H1 (cell line): ENCODE results near the gene MAP4K1. TPM values are rescaled to one million over a fixed set of nuclear protein-coding genes. Genes with fewer than 3 reads are reported as not detected.

Experiments
- CTCF ChIA-PET: fragments of 300-600 bp; sonication (Branson Sonifier 250); formaldehyde crosslinking; loops from one replicate; lab custom pipeline; 2021; ENCODE audit not compliant: partially characterized antibody; lab: Charles Lee
- POLR2A ChIA-PET: fragments of 300-600 bp; sonication (Branson Sonifier 250); formaldehyde crosslinking; loops from one replicate; lab custom pipeline; 2021; ENCODE audit warnings: inconsistent platforms; ENCODE audit not compliant: partially characterized antibody; lab: Charles Lee
- DNase-seq, 2 experiments: peaks; one replicate each; pipeline versions ENCODE4 v3.0.0 to v3.0.0-alpha.2; 2010 to 2022; ENCODE audit warnings: low spot score in 2 of 2, low read depth in 1 of 2, mixed read lengths in 1 of 2
- FAIRE-seq: peaks from 2 replicates; lab custom pipeline; 2011; peaks lifted over from hg19 to GRCh38; lab: Jason Lieb, UNC
- H2AFZ ChIP-seq: 2 replicates; pipeline ENCODE4 v1.8.1; 2012; ENCODE audit warnings: low read length, inconsistent platforms
- H2AK5ac ChIP-seq: 2 replicates; pipeline ENCODE4 v1.6.1; 2013; ENCODE audit warnings: low read depth, low read length
- H2BK120ac ChIP-seq: replicated peaks from 2 replicates; pipeline ENCODE3; 2013; ENCODE audit warnings: low read depth, low read length, inconsistent platforms
- H2BK12ac ChIP-seq: 2 replicates; pipeline ENCODE4 v1.6.1; 2013; ENCODE audit warnings: low read depth, low read length
- H2BK15ac ChIP-seq: 2 replicates; pipeline ENCODE4 v1.6.1; 2013; ENCODE audit warnings: low read length
- H2BK20ac ChIP-seq: 2 replicates; pipeline ENCODE4 v1.6.1; 2013; ENCODE audit warnings: low read length
- H2BK5ac ChIP-seq: 2 replicates; pipeline ENCODE4 v1.6.1; 2013; ENCODE audit warnings: low read depth, low read length
- H3K14ac ChIP-seq: 2 replicates; pipeline ENCODE4 v1.6.1; 2013; ENCODE audit warnings: inconsistent platforms; ENCODE audit not compliant: insufficient read length
- H3K18ac ChIP-seq: 2 replicates; pipeline ENCODE4 v1.6.1; 2013; ENCODE audit warnings: low read length; ENCODE audit errors: extremely low read depth
- H3K23ac ChIP-seq: 2 replicates; pipeline ENCODE4 v1.6.1; 2013; ENCODE audit warnings: inconsistent platforms; ENCODE audit not compliant: insufficient read length
- H3K23me2 ChIP-seq: 2 replicates; pipeline ENCODE4 v1.6.1; 2013; ENCODE audit warnings: low read depth, low read length
- H3K27ac ChIP-seq: 2 replicates; pipeline ENCODE4 v1.6.1; 2011; ENCODE audit warnings: low read depth, low read length, inconsistent platforms
- H3K27me3 ChIP-seq, 4 experiments: replicated peaks in 1 of 4; 1 replicate in 1 of 4; 2 replicates in 3 of 4; pipeline versions ENCODE4 v1.6.1 to v1.8.1; 2011 to 2013; ENCODE audit warnings: low read length in 3 of 4, mild to moderate bottlenecking in 3 of 4, inconsistent platforms in 2 of 4, mixed read lengths in 2 of 4, moderate library complexity in 1 of 4; ENCODE audit not compliant: control insufficient read depth in 3 of 4, insufficient read depth in 3 of 4; ENCODE audit errors: extremely low read depth in 1 of 4
- H3K36me3 ChIP-seq, 4 experiments: 2 replicates each; pipeline versions ENCODE4 v1.6.1 to v1.8.1; 2011 to 2013; ENCODE audit warnings: mild to moderate bottlenecking in 4 of 4, low read length in 3 of 4, moderate library complexity in 2 of 4, control low read depth in 1 of 4, inconsistent platforms in 1 of 4; ENCODE audit not compliant: insufficient read depth in 4 of 4, control insufficient read depth in 2 of 4
- H3K4ac ChIP-seq: replicated peaks from 2 replicates; pipeline ENCODE3; 2013; ENCODE audit warnings: low read length, low read depth, mixed read lengths, inconsistent platforms; ENCODE audit not compliant: insufficient read length
- H3K4me1 ChIP-seq, 4 experiments: replicated peaks in 1 of 4; 1 replicate in 1 of 4; 2 replicates in 3 of 4; pipeline versions ENCODE4 v1.6.1 to v1.8.1; 2011 to 2013; ENCODE audit warnings: low read length in 3 of 4, inconsistent platforms in 2 of 4, mixed read lengths in 1 of 4; ENCODE audit not compliant: insufficient read depth in 4 of 4, control insufficient read depth in 3 of 4
- H3K4me2 ChIP-seq, 2 experiments: 2 replicates each; pipeline versions ENCODE4 v1.6.1 to v1.8.1; 2011 to 2013; ENCODE audit warnings: low read depth in 2 of 2, low read length in 2 of 2, control low read depth in 1 of 2, inconsistent platforms in 1 of 2, mild to moderate bottlenecking in 1 of 2; ENCODE audit not compliant: insufficient read depth in 1 of 2
- H3K4me3 ChIP-seq, 4 experiments: fragments of 200-600, 300-600 bp in 1 of 4; sonication (generic), shearing (Covaris generic), sonication (Bioruptor Twin) in 1 of 4; 2 replicates each; pipeline versions ENCODE4 v1.5.1 to v1.8.1; 2011 to 2016; ENCODE audit warnings: low read length in 4 of 4, low read depth in 3 of 4, control low read depth in 2 of 4, inconsistent platforms in 2 of 4, mild to moderate bottlenecking in 2 of 4, mixed read lengths in 1 of 4, moderate library complexity in 1 of 4; ENCODE audit not compliant: insufficient read depth in 2 of 4; ENCODE audit errors: extremely low read depth in 1 of 4
- H3K56ac ChIP-seq: replicated peaks from 2 replicates; pipeline ENCODE3; 2013; ENCODE audit warnings: low read depth, mild to moderate bottlenecking, mixed read lengths, low read length, inconsistent platforms; ENCODE audit not compliant: insufficient read length
- H3K79me1 ChIP-seq: 2 replicates; pipeline ENCODE4 v1.6.1; 2013; ENCODE audit warnings: low read depth, low read length, control low read depth
- H3K79me2 ChIP-seq, 2 experiments: 2 replicates each; pipeline versions ENCODE4 v1.6.1 to v1.8.1; 2012 to 2013; ENCODE audit warnings: low read length in 2 of 2, mild to moderate bottlenecking in 2 of 2, inconsistent platforms in 1 of 2; ENCODE audit not compliant: insufficient read depth in 2 of 2, control insufficient read depth in 1 of 2
- H3K9ac ChIP-seq, 4 experiments: replicated peaks in 1 of 4; 1 replicate in 1 of 4; 2 replicates in 3 of 4; pipeline versions ENCODE4 v1.6.1 to v1.8.1; 2011 to 2013; ENCODE audit warnings: low read depth in 3 of 4, low read length in 3 of 4, control low read depth in 2 of 4, mild to moderate bottlenecking in 2 of 4, moderate library complexity in 2 of 4, inconsistent platforms in 1 of 4; ENCODE audit errors: extremely low read depth in 1 of 4
- H3K9me3 ChIP-seq, 2 experiments: 2 replicates each; pipeline versions ENCODE4 v1.6.1 to v1.8.1; 2012 to 2013; ENCODE audit warnings: mild to moderate bottlenecking in 2 of 2, moderate library complexity in 2 of 2, control low read depth in 1 of 2, inconsistent platforms in 1 of 2, low read depth in 1 of 2, low read length in 1 of 2, mixed read lengths in 1 of 2; ENCODE audit not compliant: insufficient read depth in 2 of 2
- H4K20me1 ChIP-seq, 2 experiments: replicated peaks in 1 of 2; 2 replicates each; pipeline versions ENCODE3 to v1.8.1; 2011 to 2013; ENCODE audit warnings: inconsistent platforms in 2 of 2, low read length in 2 of 2, mild to moderate bottlenecking in 1 of 2; ENCODE audit not compliant: insufficient read depth in 2 of 2, control insufficient read depth in 1 of 2
- H4K5ac ChIP-seq: 2 replicates; pipeline ENCODE4 v1.6.1; 2013; ENCODE audit warnings: low read length, low read depth, mixed read lengths, inconsistent platforms; ENCODE audit not compliant: insufficient read length
- H4K8ac ChIP-seq: 2 replicates; pipeline ENCODE4 v1.8.0; 2013; ENCODE audit warnings: mild to moderate bottlenecking, moderate library complexity, low read length, inconsistent platforms; ENCODE audit not compliant: insufficient read depth; ENCODE audit errors: extremely low read depth
- H4K91ac ChIP-seq: replicated peaks from 2 replicates; pipeline ENCODE3; 2013; ENCODE audit warnings: low read length, mixed read lengths, inconsistent platforms; ENCODE audit not compliant: insufficient read length
- BACH1 ChIP-seq: IDR thresholded peaks from 2 replicates; pipeline ENCODE4 v1.6.1; 2012; ENCODE audit warnings: low read length, improper control_type of control experiment
- CHD1 ChIP-seq: IDR thresholded peaks from 2 replicates; pipeline ENCODE4 v1.6.1; 2012; ENCODE audit warnings: low read depth, low read length, improper control_type of control experiment
- KDM5A ChIP-seq: fragments of 200-600 bp; IDR thresholded peaks from 2 replicates; pipeline ENCODE4 v1.7.1; 2012; ENCODE audit warnings: mild to moderate bottlenecking, low read length, inconsistent platforms, mixed read lengths
- RXRA ChIP-seq: IDR thresholded peaks from 2 replicates; pipeline ENCODE4 v1.6.1; 2011; ENCODE audit warnings: low read depth, mild to moderate bottlenecking, low read length, moderate library complexity; ENCODE audit not compliant: insufficient read depth
- SAP30 ChIP-seq: fragments of 300-600 bp; sonication (generic); IDR thresholded peaks from 2 replicates; pipeline ENCODE4 v1.7.1; 2012; ENCODE audit warnings: low read length, moderate library complexity, mild to moderate bottlenecking, inconsistent platforms; ENCODE audit not compliant: insufficient read depth, insufficient replicate concordance
- SIN3A ChIP-seq, 2 experiments: IDR thresholded peaks in 1 of 2; conservative IDR thresholded peaks in 1 of 2; 2 replicates each; pipeline ENCODE4 v1.6.1; 2011 to 2012; ENCODE audit warnings: low read length in 2 of 2, improper control_type of control experiment in 1 of 2, low read depth in 1 of 2, mild to moderate bottlenecking in 1 of 2
- ZNF274 ChIP-seq: IDR thresholded peaks from 2 replicates; pipeline ENCODE4 v1.7.0; 2012; ENCODE audit warnings: low read length, borderline replicate concordance; ENCODE audit errors: extremely low read depth
- WGBS, 2 experiments: shearing (Covaris generic) in 1 of 2; methylation state at CpG; one replicate each; pipeline versions ENCODE4 v1.1.6 to v1.1.7; 2013 to 2015; ENCODE audit warnings: low lambda C conversion rate in 2 of 2, mixed read lengths in 2 of 2, inconsistent platforms in 1 of 2, low coverage in 1 of 2, missing lambda C conversion rate in 1 of 2; ENCODE audit not compliant: insufficient replicate concordance in 2 of 2, insufficient coverage in 1 of 2, insufficient read length in 1 of 2; ENCODE audit errors: extremely low coverage in 1 of 2, missing lambda C conversion rate in 1 of 2; 5-methylcytosine and 5-hydroxymethylcytosine counted together
- polyA plus RNA-seq, 7 experiments: library from polyadenylated mRNA; depleted of rRNA in 3 of 7; stranded (reverse) in 5 of 7; unstranded in 2 of 7; fragments of >200 nt in 5 of 7; fragments of 200-250 nt in 2 of 7; gene quantifications; 1 replicate in 5 of 7; 2 replicates in 1 of 7; 4 replicates in 1 of 7; pipeline versions ENCODE4 v1.2.1 to v1.2.3, GENCODE V29; 2011 to 2013; ENCODE audit warnings: missing spikeins in 2 of 7, mixed read lengths in 2 of 7
- total RNA-seq: library from RNA; stranded (reverse); fragmentation: NEBNext Ultra II Directional; extraction: Animal tissue kit (Norgen Biotek cat#: 25700); gene quantifications from 2 replicates; pipeline ENCODE4 v1.2.1, GENCODE V29; 2021

Gene MAP4K1
- total and polyA plus RNA-seq, 2 of the 8 experiments (the other 6 are each of a cell fraction or from before 2014, with no cell fraction given), result 9.0 to 10.4 TPM

- Histone ChIP-seq H4K8ac (no peak overlapping the region), H3K27ac (no peak overlapping the region), H3K9me3 (no peaks in the 10 kb centered on the region), H3K14ac (no peak overlapping the region), H4K91ac (no peak overlapping the region), H4K5ac (no peak overlapping the region), H3K4ac (no peak overlapping the region), H3K79me1 (no peaks in the 10 kb centered on the region), H2BK5ac (no peak overlapping the region), H2BK12ac (no peak overlapping the region), H2BK120ac (no peak overlapping the region), H3K9ac (no peak overlapping the region), H3K27me3 (no peaks in the 10 kb centered on the region; a peak in 1 of 7 replicates), H3K4me2 (no peak overlapping the region), H2AK5ac (no peak overlapping the region), H3K4me1 (no peaks in the 10 kb centered on the region), H3K56ac (no peak overlapping the region), H2BK15ac (no peak overlapping the region), H2AFZ (no peak overlapping the region), H3K18ac (no peak overlapping the region), H3K79me2 (no peaks in the 10 kb centered on the region), H3K23ac (no peak overlapping the region), H2BK20ac (no peak overlapping the region), H4K20me1 (no peaks in the 10 kb centered on the region), H3K36me3 (peaks cover 0 to 6% (median 2%) of the 10 kb centered on the region in 4 experiments; a peak in 2 of 8 replicates), H3K23me2 (no peaks in the 10 kb centered on the region; the same call in 1 of the 2 replicates), H3K4me3 (no peak overlapping the region)
- WGBS, 2 experiments, result 89% methylated on average over 5 of the region's 5 CpGs; no CpG with 5 or more reads in 1 of the 2 experiments
- CTCF ChIA-PET, result no interaction called here
- TF ChIP-seq SIN3A (conservative IDR thresholded peaks at IDR 0.05 in 1 of 2, IDR thresholded peaks at IDR 0.05 in 1 of 2; ENCODE audit: low read depth in 1 of 2, low read length in 2 of 2) (no peak), RXRA (no peak), SAP30 (no peak), KDM5A (no peak), ZNF274 (no peak), CHD1 (no peak), BACH1 (no peak)
- POLR2A ChIA-PET, result no interaction called here
- FAIRE-seq, result no peak
- no peak for DNase-seq
These were observed 68.7 kb downstream of the MAP4K1 start for GRCh38 chr19:38549061-38549460.
